Measurements from ENCODE around the gene ATP5MC2. TPM values are rescaled to one million over a fixed set of nuclear protein-coding genes. Genes with fewer than 3 reads are reported as not detected.
"Not testable (repeated sequence)": the region's sequence is repeated elsewhere in the genome, so short reads cannot be mapped to it uniquely, and the experiment has no call there.

ATP5MC2 gene
- 503 TPM for polyA plus RNA-seq (2013, experiment 1 of 2)
- 412 TPM for polyA plus RNA-seq (2013, experiment 2 of 2)

DNA sequence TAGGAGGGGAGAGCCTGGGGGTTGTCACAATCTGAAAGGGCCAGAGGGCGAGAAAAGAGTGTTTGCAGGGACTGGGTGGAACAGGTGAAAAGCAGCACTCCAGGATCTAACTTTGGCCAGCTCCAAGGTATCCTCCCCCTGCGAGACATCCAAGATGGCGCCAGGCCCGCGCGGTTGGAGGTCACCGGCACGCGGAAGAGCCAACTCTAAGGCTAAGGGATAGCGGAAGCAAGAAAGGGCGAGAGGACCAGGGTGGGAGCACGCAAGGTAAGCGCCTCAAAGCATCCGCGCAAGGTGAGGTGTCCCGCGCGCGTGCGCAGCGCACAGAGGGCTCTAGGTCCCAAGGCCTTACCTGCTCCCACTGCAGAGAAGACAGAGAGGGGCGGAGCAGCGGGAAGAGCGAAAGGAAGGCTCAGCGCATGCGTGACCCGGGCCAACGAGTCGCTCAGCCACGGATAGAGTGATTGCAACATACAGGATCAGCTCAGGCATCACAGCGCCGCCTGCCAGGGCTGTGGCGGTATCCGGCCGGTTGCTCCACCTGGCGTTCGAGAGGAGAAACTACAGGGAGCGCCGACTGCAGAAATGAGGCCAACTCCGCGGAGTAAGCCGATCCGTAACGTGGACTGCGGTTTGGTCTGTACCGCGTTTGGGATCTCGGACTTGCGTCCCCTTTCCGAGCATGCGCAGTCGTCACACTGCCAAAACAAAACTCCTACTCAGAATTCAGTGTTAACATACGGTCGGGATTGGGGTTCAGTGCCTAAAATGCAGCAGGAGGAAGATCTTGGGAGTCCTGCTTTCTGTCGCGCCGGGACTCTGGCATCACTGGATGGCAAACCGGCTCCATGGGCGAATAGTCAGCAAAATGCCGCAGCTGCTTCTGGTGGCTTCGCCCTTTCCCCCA is at the start of gene ATP5MC2:
ATP5MC2 (minus strand) TSS at position 383 of the 907 bp plus-strand sequence. CDS start 3,469 bp downstream, outside the sequence.
- Histone ChIP-seq H3K27ac (ENCODE audit: low read depth, low read length, severe bottlenecking) (peak within 1 kb of the TSS; percentile 93), H3K4me3 (ENCODE audit: extremely low read depth, insufficient read depth, low read length, poor library complexity, severe bottlenecking) (peak within 1 kb of the TSS; percentile 82), H3K36me3 (ENCODE audit: control insufficient read depth, insufficient read depth, low read length) (peaks cover 38% of the 10 kb centered on the region), H3K4me1 (ENCODE audit: control insufficient read depth, insufficient read depth, low read length, poor library complexity, severe bottlenecking) (peaks cover 11% of the 10 kb centered on the region), H3K9me3 (ENCODE audit: control insufficient read depth, low read length) (no peaks in the 10 kb centered on the region)
- WGBS, 2 experiments (ENCODE audit: insufficient coverage in 2 of 2), result 2 to 3% methylated on average over 50 to 51 of the region's 61 CpGs

DNA sequence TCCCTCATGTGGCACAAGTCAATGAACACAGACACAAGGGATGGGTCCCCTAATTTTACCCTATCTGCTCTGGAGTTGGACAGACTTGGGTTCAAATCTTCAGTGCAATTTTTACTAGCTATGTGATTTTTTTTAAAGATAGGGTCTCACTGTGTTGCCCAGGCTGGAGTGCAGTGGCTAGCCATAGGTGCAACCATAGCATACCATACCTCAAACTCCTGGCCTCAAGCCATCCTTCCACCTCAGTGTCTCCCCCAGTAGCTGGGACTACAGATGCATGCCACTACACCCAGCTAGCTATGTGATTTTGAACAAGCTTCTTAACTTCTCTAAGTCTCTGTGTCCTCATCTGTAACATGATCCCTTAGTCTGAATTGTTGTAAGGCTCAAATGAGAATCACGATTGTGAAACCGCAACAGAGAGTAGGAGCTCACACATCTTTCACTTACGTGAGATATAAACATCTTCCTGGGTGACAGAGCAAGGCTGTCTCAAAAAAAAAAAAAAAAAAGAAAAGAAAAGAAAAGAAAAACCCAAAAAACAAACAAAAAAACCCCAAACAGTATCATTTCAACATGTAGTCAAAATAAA is 46.7 kb upstream of the ATP5MC2 start:
- 92% methylated on average over 2 of the region's 3 CpGs; no CpG with 5 or more reads in 1 of the 2 experiments for WGBS, 2 experiments (ENCODE audit: insufficient coverage in 2 of 2)
- Histone ChIP-seq H3K36me3 (ENCODE audit: control insufficient read depth, insufficient read depth, low read length) (peaks cover 61% of the 10 kb centered on the region), H3K4me1 (ENCODE audit: control insufficient read depth, insufficient read depth, low read length, poor library complexity, severe bottlenecking) (peaks cover 10% of the 10 kb centered on the region), H3K27ac (ENCODE audit: low read depth, low read length, severe bottlenecking) (no peak overlapping the region), H3K9me3 (ENCODE audit: control insufficient read depth, low read length) (no peaks in the 10 kb centered on the region), H3K4me3 (ENCODE audit: extremely low read depth, insufficient read depth, low read length, poor library complexity, severe bottlenecking) (no peak overlapping the region)

GRCh38 chr12:53720946-53721345 is 45.1 kb upstream of the ATP5MC2 start:
- 86 to 100% methylated on average over 1 of the region's 1 CpG for WGBS, 2 experiments (ENCODE audit: insufficient coverage in 2 of 2)
- Histone ChIP-seq H3K36me3 (ENCODE audit: control insufficient read depth, insufficient read depth, low read length) (peaks cover 73% of the 10 kb centered on the region), H3K4me1 (ENCODE audit: control insufficient read depth, insufficient read depth, low read length, poor library complexity, severe bottlenecking) (peaks cover 8% of the 10 kb centered on the region), H3K4me3 (ENCODE audit: extremely low read depth, insufficient read depth, low read length, poor library complexity, severe bottlenecking) (no peak overlapping the region), H3K27ac (ENCODE audit: low read depth, low read length, severe bottlenecking) (no peak overlapping the region), H3K9me3 (ENCODE audit: control insufficient read depth, low read length) (no peaks in the 10 kb centered on the region)

GRCh38 chr12:53719649-53720048 is 43.8 kb upstream of the ATP5MC2 start:
- H3K9me3 ChIP-seq (ENCODE audit: control insufficient read depth, low read length), result no peaks in the 10 kb centered on the region
- no peaks in the 10 kb centered on the region for H3K4me1 ChIP-seq (ENCODE audit: control insufficient read depth, insufficient read depth, low read length, poor library complexity, severe bottlenecking)
- H3K4me3 ChIP-seq (ENCODE audit: extremely low read depth, insufficient read depth, low read length, poor library complexity, severe bottlenecking), result no peak overlapping the region
- H3K36me3 ChIP-seq (ENCODE audit: control insufficient read depth, insufficient read depth, low read length), result peaks cover 79% of the 10 kb centered on the region
- WGBS, 2 experiments (ENCODE audit: insufficient coverage in 2 of 2), result 43 to 100% methylated on average over 1 of the region's 2 CpGs
- no peak overlapping the region for H3K27ac ChIP-seq (ENCODE audit: low read depth, low read length, severe bottlenecking)

DNA sequence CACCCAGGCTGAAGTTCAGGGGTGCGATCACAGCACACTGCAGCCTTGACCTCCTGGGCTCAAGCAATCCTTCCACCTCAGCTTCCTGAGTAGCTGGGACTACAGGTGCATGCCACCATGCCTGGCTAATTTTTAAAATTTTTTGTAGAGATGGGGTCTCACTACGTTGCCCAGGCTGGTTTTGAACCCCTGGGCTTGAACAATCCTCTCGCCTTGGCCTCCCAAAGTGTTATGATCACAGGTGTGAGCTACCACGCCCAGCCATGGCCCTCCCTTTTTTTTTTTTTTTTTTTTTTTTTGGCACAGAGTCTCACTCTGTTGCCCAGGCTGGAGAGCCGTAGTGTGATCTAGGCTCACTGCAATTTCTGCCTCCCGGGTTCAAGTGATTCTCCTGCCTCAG is 42.7 kb upstream of the ATP5MC2 start:
- H3K27ac ChIP-seq (ENCODE audit: low read depth, low read length, severe bottlenecking); H3K4me1 ChIP-seq (ENCODE audit: control insufficient read depth, insufficient read depth, low read length, poor library complexity, severe bottlenecking); H3K9me3 ChIP-seq (ENCODE audit: control insufficient read depth, low read length); H3K4me3 ChIP-seq (ENCODE audit: extremely low read depth, insufficient read depth, low read length, poor library complexity, severe bottlenecking): not testable (repeated sequence)
- H3K36me3 ChIP-seq (ENCODE audit: control insufficient read depth, insufficient read depth, low read length), result peaks cover 77% of the 10 kb centered on the region
- WGBS, 2 experiments (ENCODE audit: insufficient coverage in 2 of 2), result 94 to 95% methylated on average over 3 to 4 of the region's 6 CpGs

- Histone ChIP-seq H3K36me3 (ENCODE audit: control insufficient read depth, insufficient read depth, low read length) (peaks cover 78% of the 10 kb centered on the region), H3K27ac (ENCODE audit: low read depth, low read length, severe bottlenecking) (no peak overlapping the region), H3K4me1 (ENCODE audit: control insufficient read depth, insufficient read depth, low read length, poor library complexity, severe bottlenecking) (no peaks in the 10 kb centered on the region), H3K4me3 (ENCODE audit: extremely low read depth, insufficient read depth, low read length, poor library complexity, severe bottlenecking) (no peak overlapping the region), H3K9me3 (ENCODE audit: control insufficient read depth, low read length) (no peaks in the 10 kb centered on the region)
- WGBS, 2 experiments (ENCODE audit: insufficient coverage in 2 of 2), result 96% methylated on average over 4 to 5 of the region's 5 CpGs
Observed at GRCh38 chr12:53717319-53717718, 41.4 kb upstream of the ATP5MC2 start.

DNA sequence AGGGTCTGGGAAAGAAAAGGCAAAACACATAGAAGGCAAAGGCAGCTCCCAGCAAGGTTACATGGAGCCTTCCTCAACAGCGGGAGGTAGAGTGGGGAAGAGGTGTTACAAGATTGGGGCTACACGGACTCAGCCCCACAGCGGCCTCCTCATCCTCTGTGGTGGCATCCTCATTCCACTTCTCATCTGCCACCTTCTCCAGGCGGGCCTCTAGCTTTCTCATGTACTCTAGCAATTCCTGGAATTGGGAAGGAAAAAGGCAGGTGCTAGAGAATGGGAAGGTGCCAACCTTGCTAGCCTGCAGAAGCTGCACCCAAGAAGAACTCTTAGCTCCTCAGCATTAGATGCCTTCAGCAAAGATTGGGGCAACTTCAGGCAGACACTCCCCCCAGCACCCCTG is 38.1 kb upstream of the ATP5MC2 start:
- Histone ChIP-seq H3K4me3 (ENCODE audit: extremely low read depth, insufficient read depth, low read length, poor library complexity, severe bottlenecking) (no peak overlapping the region), H3K4me1 (ENCODE audit: control insufficient read depth, insufficient read depth, low read length, poor library complexity, severe bottlenecking) (no peaks in the 10 kb centered on the region), H3K36me3 (ENCODE audit: control insufficient read depth, insufficient read depth, low read length) (peaks cover 52% of the 10 kb centered on the region), H3K27ac (ENCODE audit: low read depth, low read length, severe bottlenecking) (no peak overlapping the region), H3K9me3 (ENCODE audit: control insufficient read depth, low read length) (no peaks in the 10 kb centered on the region)
- WGBS, 2 experiments (ENCODE audit: insufficient coverage in 2 of 2), result 90 to 100% methylated on average over 1 to 3 of the region's 4 CpGs

GRCh38 chr12:53713516-53713915 is 37.6 kb upstream of the ATP5MC2 start:
- peaks cover 49% of the 10 kb centered on the region for H3K36me3 ChIP-seq (ENCODE audit: control insufficient read depth, insufficient read depth, low read length)
- no peaks in the 10 kb centered on the region for H3K9me3 ChIP-seq (ENCODE audit: control insufficient read depth, low read length)
- no peak overlapping the region for H3K4me3 ChIP-seq (ENCODE audit: extremely low read depth, insufficient read depth, low read length, poor library complexity, severe bottlenecking)
- H3K4me1 ChIP-seq (ENCODE audit: control insufficient read depth, insufficient read depth, low read length, poor library complexity, severe bottlenecking), result no peaks in the 10 kb centered on the region
- H3K27ac ChIP-seq (ENCODE audit: low read depth, low read length, severe bottlenecking), result no peak overlapping the region
- 91 to 93% methylated on average over 8 of the region's 9 CpGs for WGBS, 2 experiments (ENCODE audit: insufficient coverage in 2 of 2)

- Histone ChIP-seq H3K4me3 (ENCODE audit: extremely low read depth, insufficient read depth, low read length, poor library complexity, severe bottlenecking) (no peak overlapping the region), H3K36me3 (ENCODE audit: control insufficient read depth, insufficient read depth, low read length) (peaks cover 43% of the 10 kb centered on the region), H3K4me1 (ENCODE audit: control insufficient read depth, insufficient read depth, low read length, poor library complexity, severe bottlenecking) (no peaks in the 10 kb centered on the region), H3K27ac (ENCODE audit: low read depth, low read length, severe bottlenecking) (no peak overlapping the region), H3K9me3 (ENCODE audit: control insufficient read depth, low read length) (no peaks in the 10 kb centered on the region)
- 88% methylated on average over 6 of the region's 8 CpGs for WGBS, 2 experiments (ENCODE audit: insufficient coverage in 2 of 2)
Observed at GRCh38 chr12:53712059-53712643, 36.3 kb upstream of the ATP5MC2 start.

- WGBS, 2 experiments (ENCODE audit: insufficient coverage in 2 of 2), result 76 to 78% methylated on average over 5 of the region's 6 CpGs
- no peaks in the 10 kb centered on the region for H3K9me3 ChIP-seq (ENCODE audit: control insufficient read depth, low read length)
- no peaks in the 10 kb centered on the region for H3K4me1 ChIP-seq (ENCODE audit: control insufficient read depth, insufficient read depth, low read length, poor library complexity, severe bottlenecking)
- H3K27ac ChIP-seq (ENCODE audit: low read depth, low read length, severe bottlenecking), result no peak overlapping the region
- H3K4me3 ChIP-seq (ENCODE audit: extremely low read depth, insufficient read depth, low read length, poor library complexity, severe bottlenecking), result no peak overlapping the region
- H3K36me3 ChIP-seq (ENCODE audit: control insufficient read depth, insufficient read depth, low read length), result peaks cover 26% of the 10 kb centered on the region
Observed at GRCh38 chr12:53710091-53710490, 34.2 kb upstream of the ATP5MC2 start.
